Kidney tubule cell (primary cell): ENCODE measurements around the gene ARID1B.
A peak's percentile ranks its signal among the peaks of the same experiment; 100 is the strongest.

Experiments
- DNase-seq: peaks from one replicate; pipeline ENCODE4 v3.0.0-alpha.2; 2018; ENCODE audit warnings: low spot score

Gene ARID1B

DNA sequence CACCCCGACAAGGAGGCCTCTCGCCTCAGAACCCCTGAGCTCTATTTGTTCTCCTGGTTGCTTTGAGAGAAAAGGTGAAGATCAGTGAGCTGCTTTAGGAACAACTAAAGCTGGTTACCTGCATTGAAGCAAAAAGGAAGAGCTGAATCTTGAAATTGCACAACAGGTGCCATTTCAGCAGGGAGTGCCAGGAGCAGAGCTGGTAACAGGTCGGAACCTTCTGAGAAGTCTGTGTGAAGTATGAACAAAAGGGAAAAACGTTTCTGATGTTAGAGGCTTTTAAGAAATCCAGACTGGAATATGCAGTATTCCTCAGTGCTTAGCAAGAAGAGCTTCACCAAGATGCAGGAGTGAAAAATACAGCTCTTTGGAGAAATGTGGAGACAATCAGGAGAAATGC is 382.2 kb downstream of the ARID1B start:
- DNase-seq, result no peak

DNA sequence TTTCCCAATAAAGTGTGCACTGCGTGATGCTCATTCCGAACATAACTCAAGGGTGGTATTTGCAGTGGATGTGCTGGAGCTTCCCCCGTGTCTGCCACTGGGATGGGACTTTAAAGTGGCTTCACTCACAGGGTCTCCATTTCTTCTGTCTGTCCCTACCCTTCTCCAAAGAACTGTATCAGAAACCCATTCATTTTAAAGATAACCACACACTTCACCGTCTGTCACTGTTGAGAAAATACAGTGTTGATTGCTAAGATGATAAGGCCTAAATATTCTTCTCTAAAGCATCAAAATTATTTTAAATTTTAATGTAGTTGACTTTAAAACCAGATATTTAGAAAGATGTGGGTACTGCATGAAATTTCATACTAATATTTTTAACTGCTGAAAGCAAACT is 384.7 kb downstream of the ARID1B start:
- no peak for DNase-seq

DNA sequence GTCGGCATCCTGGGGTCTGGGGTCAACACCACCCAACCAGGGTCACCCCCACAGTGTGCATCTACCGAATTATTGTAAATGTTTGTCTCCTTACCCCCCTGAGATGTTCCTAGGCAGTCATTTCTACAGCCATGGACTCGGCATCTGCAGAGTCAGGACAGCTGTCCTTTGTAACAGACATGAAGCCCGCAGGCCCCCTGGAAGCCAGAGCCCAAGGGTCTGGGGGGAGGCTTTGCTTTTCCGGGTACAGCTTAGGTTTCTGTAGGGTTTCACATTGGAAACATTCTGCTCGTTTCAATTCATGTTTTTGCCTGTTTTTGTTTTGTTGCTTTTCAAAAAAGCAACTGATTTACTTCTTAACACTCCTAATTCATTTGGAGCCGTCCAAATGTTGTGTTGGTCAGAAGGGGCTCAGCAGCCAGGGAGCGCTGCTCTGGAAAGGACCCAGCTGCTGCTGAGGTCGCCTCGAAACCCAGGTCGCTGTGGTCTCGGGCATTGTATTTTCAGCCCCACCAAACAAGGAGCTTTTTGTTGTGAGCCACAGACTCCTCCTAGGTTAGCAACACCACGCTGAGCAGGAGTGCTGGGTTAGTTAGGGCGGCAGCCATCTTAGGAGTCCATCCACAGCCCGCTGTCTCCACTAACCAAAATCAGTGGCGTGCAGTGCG is 385.7 kb downstream of the ARID1B start:
- no peak for DNase-seq

DNA sequence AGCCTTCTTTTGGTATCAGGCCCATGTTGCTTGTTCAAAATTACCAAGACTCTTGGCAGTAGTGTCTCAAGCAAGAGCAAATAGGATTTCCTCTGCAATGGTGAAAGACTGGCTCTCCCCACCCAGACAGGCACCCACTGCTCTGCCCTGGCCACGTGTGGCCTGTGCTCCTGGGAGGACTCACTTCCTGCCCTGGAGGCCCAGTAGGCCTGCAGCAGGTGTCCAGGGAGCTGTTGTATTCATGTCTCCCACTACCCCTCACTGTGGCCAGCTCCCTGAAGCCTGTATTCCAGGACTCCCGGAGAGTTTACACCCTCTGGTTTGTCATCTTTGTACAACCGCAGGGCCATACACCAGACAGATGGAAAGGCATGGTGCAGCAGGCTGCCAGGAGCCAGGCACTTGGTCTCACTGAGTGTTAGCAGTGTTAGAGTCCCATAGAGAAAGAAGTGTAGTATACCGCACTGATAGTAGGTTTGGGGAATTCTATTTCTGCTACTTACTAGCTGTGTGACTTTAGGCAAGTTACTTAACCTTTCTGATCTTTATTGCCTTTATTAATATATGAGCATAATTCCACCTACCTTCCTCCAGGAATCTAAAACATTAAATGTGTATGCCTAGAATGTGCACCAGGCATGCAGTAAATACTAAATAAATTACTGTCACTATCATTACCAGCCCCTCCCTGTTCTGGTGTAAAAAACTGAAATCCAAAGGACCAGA is 386.4 kb downstream of the ARID1B start:
- no peak for DNase-seq

DNA sequence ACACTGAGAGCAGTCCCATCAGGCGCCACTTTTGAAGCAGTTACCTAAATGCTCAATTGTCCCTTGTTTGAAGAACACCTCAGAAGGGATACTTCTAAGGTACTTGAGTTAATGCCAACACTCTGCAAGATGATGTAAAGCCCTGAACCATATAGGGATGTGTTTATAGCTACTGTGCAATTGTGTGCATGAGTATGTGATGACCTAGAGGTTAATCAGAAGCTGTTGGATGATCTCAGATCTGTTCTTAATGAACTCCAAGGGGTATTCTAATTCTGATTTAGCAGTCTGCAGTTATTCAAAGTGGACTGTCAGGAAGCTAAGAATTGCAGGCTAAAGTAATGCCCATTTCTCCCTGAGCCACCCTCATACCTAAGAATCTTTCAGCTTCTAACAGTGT is 387.8 kb downstream of the ARID1B start:
- no peak for DNase-seq

DNA sequence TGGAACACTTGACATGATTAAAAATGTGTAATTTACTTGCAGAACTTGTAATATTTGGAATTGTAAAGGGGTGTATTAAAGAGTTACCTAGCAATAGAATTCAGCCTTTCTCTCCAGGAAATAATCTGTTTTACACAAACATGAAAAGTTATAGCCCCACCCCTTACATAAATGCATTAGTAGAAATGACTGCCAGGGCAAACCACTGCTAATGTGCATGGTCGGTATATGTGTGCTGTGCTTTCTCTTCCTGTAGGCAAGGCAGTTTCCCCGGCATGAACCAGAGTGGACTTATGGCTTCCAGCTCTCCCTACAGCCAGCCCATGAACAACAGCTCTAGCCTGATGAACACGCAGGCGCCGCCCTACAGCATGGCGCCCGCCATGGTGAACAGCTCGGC is 389.6 kb downstream of the ARID1B start:
- no peak for DNase-seq

DNA sequence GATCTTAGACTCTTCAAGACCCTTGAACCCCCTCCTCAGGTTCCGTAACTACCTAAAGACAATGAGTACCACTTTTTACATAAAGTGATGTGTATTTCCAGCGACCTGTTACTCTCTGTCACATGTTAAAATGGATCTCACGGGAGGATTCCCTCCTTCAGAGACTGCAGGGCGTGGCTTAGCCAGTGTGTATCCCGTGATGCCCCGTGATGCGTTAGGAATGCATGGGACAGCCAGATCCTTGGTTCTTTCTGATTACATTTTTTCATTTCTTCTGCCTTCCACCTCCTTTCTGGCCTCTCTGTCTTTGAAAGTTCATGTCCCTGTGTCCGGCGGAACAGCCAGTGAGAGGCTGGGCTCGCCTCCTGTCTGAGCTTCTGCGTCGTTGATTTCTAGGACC is 390.7 kb downstream of the ARID1B start:
- no peak for DNase-seq

DNA sequence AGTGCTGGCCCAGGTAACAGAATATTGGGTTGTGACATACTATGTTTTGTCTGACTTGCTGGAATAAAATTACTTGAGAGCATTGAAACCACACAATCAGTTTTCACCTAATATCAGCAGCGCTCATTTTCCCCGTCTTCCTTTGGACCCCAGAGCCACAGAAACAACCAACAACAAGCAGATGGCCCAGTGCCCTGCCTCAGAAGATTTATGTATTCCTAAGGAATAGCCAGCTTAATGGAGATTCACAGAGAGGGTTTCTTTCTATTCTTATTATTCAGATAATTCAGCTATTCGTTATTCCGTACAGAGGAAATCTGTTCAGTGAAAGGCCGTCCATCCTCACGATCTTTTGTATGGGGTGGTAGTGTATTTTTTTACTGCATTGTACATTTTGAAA is 391.3 kb downstream of the ARID1B start:
- DNase-seq, result no peak

DNA sequence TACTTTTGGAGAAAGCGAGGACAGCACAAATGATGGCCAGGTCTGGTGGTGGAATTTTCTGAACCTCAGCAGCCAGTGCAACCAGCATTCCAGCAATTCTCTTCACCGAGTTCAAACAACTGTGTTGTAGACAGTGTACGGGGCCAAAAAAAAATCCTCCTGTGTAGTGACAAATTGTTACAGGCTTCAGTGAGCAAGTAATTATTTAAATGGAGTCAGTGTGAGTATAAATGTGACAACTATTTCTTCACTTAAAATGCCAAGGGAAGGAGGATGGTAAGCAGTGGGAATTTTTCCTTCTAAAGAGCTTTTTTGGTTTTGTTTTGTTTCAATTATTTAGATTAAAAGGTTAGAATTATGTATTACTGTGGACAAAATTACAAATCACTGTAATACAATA is 392.0 kb downstream of the ARID1B start:
- DNase-seq, result peak; percentile 16

DNA sequence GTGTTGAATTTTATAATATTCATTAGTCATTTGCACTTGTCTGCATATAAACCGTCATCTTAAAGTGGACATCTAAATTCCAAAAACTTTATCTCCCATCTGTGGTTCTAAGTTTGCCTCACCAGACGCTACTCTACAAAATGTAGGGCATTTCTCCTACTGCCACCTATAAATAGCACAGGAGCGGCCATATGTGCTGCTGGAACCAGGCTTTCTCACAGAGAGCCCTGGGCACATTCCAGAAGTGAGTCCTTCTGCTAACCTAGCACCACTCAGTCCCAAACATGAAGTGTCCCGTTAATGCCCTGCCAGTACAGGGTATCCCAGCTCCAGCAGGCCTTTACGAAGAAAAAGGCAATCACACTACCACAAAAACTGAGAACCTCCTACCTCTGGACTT is 392.5 kb downstream of the ARID1B start:
- DNase-seq, result no peak

DNA sequence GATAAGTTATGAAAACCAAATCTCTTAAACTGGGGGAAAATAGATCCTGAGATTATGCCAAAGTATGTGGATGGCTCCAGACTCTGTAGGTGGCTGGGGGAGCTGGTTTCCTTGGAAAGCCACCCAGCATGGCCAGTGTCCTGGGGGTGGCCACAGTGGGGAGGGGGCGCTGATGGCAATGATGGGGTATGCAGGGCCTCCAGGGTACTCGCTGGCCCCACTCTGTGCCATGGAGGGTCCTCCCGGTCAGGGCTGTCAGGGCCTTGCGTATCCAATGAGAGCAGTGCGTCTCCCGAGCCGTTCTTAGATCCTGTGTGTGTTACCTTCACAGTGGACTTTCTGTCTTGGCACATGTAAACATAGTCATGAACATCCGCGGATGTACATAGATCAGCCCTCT is 393.4 kb downstream of the ARID1B start:
- DNase-seq, result no peak

DNA sequence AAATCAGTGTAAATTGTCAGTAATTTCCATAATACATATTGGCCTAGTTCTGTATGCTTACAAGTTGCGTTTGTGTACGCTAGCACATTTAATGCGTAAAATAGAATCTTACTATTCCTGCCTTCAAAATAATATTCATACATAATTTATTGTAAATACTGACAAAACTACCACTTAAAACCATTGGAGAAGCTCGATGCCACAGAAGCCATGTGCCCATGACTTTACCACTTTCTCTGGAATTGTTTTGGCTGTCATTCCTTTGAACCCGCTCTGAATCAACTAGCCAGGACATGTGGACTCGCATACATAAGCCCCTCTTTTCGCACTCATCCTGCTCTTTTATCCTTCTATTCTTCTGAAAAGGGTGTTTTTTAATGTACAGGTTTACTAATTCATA is 394.6 kb downstream of the ARID1B start:
- DNase-seq, result no peak

DNA sequence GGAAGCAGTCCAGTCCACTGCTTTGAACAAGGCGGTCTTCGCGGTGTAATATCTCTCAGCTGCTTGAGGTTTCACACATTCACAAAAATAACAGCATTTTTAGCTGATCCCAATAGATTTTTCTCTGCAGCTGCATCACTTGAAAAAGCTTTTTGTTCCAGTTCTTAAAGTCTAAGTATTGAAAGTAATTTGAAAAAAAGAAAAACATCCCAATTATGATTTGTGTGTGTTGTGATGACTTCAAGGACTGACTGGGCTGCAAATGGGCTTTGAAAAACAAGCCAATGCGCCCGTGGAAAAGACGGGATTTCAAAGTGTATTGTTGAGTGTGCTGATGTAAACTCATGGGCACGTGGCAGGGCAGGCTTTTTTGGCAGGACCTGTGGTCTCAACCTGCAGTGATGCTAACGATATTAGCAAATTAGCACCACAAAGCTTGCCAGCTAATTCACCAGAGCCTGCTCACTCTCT is 395.1 kb downstream of the ARID1B start:
- DNase-seq, result no peak

DNA sequence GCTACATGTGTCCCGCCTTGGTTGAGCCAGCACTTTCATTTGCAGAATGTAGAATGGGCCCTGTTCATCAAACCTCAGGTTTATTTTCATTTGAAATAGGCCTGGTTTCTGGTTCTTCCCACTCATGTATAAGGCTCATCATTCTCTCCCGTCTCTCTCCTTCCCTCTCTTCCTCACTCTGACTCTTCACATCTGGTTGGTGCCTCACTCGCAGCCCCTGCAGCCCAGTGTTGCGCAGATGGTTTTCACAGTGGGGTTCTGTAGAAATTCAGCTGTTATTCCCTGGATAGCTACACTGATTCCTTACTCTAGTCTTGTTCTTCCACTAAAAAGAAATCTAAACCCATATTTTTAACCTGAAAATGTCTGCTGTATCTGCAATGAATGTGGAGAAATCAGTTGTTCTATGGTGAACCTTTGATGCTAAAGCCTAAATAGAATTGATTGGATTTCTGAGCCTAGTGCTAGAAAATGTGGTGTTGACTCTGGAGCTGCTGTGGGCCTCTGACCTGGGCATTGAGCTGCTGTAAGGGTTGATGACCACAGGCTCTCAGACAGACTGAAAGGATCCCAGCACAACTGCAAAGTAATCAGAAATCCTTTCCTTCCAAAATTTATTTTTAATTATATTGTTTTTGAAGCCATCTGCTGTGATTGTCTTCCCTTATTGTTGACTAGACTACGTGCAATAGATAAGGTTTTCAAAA is 395.8 kb downstream of the ARID1B start:
- no peak for DNase-seq

DNA sequence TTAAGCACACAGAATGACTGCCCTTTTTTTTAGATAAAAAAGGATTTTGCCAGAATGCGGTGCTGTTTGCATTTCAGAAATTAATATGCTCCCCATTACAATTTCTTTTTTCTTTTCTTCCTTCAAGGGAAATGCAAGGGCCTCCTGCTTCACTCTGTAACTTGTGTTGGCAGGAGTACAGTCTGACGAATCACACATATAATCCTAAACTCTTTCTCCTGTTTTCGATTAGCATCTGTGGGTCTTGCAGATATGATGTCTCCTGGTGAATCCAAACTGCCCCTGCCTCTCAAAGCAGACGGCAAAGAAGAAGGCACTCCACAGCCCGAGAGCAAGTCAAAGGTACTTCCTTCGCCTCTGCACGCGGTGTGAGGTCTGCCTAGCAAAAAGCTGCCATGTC is 396.6 kb downstream of the ARID1B start:
- DNase-seq, result no peak

DNA sequence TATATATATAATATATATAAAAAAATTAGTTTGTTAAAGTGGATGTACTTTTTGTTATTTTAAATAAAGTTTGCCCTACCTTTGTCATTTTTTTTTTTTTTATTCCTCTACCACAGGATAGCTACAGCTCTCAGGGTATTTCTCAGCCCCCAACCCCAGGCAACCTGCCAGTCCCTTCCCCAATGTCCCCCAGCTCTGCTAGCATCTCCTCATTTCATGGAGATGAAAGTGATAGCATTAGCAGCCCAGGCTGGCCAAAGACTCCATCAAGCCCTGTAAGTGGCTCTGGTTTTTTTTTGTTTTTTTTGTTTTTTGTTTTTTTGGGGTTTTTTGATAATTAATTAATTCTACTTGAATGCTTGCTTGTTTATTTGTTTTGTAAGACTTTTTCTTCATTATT is 397.6 kb downstream of the ARID1B start:
- DNase-seq, result no peak

DNA sequence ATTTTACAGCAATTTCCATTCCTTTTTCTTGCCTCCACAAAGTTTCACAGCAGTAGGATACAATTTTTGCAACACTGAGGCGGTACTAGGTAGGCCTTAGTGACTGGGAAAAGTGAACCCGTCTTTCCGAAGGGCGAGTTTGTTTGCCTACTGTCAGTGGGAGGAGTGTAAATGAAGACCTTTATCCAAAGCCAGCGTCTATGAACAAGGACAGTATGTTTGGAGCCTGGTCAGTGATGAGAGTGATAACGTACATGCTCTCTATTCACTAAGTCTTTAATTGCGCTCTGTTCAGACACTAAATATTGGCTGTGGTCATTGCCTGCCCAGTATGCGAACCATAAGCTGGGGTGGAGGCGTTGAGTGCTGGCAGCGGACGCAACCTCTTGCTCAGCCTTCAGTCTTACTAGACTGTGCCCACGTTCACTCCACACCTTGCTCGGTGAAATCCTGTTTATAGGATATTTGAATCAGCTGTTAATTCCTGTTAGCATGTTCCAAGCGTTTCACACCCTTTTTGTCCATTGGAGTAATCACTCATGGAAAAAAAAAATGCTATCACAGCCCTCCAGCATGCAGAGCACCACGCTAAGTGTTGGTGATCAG is 400.7 kb downstream of the ARID1B start:
- DNase-seq, result no peak

DNA sequence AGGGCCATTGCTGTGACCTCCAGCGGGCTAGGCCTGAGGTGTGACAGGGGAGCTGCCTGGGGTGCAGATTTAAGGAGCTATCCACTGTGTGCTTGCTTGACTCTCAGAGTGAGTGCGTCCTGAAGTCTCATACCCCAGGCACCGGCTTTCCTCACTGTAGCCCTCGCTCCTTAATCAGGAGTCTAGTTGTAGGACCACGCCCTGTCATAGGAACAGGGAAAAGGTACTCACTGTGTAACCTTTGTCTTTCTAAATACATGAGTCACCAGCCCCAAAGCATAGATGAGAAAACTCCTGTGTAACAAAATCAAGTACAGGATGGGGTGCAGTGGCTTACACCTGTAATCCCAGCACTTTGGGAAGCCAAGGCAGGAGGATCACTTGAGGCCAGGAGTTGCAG is 404.5 kb downstream of the ARID1B start:
- peak; percentile 41 for DNase-seq

DNA sequence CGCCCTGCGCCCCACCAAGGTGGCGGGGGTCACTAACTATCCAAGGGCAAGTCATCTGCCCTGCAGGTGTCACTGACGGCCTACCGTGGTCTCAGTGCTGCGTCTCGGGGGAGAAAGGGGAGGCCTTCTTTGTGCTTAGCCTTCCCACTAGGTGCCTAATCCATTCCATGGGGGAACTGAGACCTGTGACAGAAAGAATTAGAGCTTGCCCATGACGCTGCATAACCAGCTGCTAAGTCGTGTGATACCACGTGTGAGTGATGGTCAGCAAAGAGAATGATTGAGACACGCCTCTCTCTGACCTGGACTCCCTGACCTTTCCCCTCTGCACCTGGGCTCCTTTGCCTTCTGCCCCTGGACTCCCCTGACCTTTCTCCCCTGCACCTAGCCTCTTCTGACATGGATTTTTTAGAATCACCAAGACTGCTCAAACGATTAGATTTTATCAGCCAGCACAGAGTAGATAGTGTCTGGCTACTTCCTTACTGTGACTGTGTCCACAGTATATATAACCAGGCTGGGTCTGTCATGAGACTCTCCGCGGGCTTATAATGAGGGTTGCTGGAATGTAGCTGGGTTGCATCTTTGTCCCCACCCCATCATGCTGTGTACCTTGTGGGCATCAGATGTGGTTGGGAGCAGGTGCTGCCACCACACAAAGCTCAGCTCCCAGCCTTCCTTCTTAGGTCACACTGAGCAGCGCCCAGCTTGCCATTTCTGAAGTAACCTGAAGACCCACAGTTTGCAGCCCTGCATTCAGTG is 405.5 kb downstream of the ARID1B start:
- DNase-seq, result no peak

DNA sequence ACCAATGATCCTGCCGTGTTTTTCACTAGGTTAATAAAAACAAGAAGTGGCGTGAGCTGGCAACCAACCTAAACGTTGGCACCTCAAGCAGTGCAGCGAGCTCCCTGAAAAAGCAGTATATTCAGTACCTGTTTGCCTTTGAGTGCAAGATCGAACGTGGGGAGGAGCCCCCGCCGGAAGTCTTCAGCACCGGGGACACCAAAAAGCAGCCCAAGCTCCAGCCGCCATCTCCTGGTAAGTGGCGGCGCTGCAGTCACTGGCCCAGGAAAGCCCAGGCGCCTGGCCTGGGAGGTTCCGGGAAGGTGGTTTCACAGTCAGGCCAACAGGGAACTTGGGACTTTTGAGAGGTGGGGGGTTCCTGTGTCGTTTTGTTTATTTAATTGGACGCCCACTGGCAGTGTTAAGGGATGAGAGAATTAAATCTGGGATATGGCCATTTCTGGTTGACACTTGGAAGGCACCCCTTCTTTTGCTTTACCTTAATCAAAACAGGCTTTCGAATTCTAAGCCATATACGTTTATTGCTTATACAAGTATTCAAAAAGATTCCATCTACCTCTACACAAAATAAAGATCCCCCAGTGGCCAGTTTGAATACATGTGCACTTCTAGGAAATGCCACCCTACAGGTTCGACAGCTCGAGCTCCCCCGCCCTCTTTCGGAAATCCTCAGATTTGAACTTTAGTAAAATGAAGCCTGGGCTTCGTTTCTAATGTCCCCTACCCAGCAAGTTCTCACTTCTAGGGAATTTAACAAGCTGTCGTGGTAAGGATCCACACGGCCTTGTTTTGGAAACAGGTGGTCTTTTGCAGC is 407.2 kb downstream of the ARID1B start:
- DNase-seq, result peak; percentile 75

DNA sequence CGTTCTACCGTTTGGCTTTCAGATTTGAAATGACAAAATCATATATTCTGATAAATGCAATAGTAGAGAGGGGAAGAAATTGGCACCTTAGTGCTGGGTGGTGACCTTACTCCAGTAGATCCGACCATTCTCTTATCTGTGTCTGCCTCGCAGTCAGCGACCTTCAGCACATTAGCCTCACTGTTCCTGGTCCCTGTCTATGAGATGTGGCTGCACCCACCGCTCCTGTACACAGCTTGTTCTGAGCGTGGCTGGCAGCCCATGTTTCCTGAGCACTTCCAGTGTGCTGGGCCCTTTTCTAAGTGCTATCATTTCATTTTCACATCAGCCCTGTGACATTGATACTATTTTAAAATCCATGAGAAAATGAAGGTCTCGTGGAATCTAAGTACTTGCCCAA is 408.0 kb downstream of the ARID1B start:
- DNase-seq, result no peak
